HCT116 (cell line): ENCODE results near the gene MGP. TPM values are rescaled to one million over a fixed set of nuclear protein-coding genes. Genes with fewer than 3 reads are reported as not detected.

Source experiments
- ATAC-seq: fragments of 200-7000 bp; cut with Tn5 transposase; 2 replicates; pipeline ENCODE4 v1.9.1; 2020; ENCODE audit warnings: mild to moderate bottlenecking, moderate library complexity
- BruUV-seq: library from RNA; stranded (reverse); fragments of 400-500 nt; replicated peaks from 2 replicates; lab custom pipeline; 2021; lab: Mats Ljungman, UMichigan
- CTCF ChIA-PET: fragments of 300-600 bp; sonication (Branson Sonifier 250); formaldehyde crosslinking; loops from one replicate; lab custom pipeline; 2021; ENCODE audit warnings: antibody characterized with exemption; lab: Charles Lee
- POLR2A ChIA-PET: fragments of 300-600, 350-600 bp; sonication (Branson Sonifier 250); formaldehyde crosslinking; loops from one replicate; lab custom pipeline; 2021; ENCODE audit warnings: antibody characterized with exemption; lab: Charles Lee
- RAD21 ChIA-PET, 2 experiments: fragments of 300-600 bp; sonication (Branson Sonifier 250); formaldehyde crosslinking; loops; one replicate each; lab custom pipeline; 2023; ENCODE audit warnings: low total read pairs in 2 of 2; ENCODE audit not compliant: uncharacterized antibody in 2 of 2, unreplicated experiment in 2 of 2, low non-redundant PET in 1 of 2; lab: Charles Lee
- DNase-seq: peaks from one replicate; pipeline ENCODE4 v3.0.0-alpha.2; 2010; ENCODE audit warnings: low read depth, low spot score
- H2AFZ ChIP-seq: fragments of 200-600 bp; shearing (Covaris generic), sonication (generic); 2 replicates; pipeline ENCODE4 v1.6.1; 2017; ENCODE audit warnings: low read depth, mixed run types, mixed read lengths, antibody characterized with exemption, low read length; ENCODE audit not compliant: poor library complexity, severe bottlenecking
- H3K27ac ChIP-seq: 2 replicates; pipeline ENCODE4 v1.5.1; 2012; ENCODE audit warnings: low read depth, low read length
- H3K27me3 ChIP-seq: fragments of 200-600 bp; sonication (generic); 2 replicates; pipeline ENCODE4 v1.6.1; 2016; ENCODE audit warnings: mixed run types, low read length, mixed read lengths; ENCODE audit not compliant: insufficient read depth
- H3K36me3 ChIP-seq, 2 experiments: fragments of 200-500 bp in 1 of 2; fragments of 200-600 bp in 1 of 2; sonication (Bioruptor generic) in 1 of 2; sonication (generic) in 1 of 2; 2 replicates each; pipeline versions ENCODE4 v1.5.1 to v1.6.1; 2014 to 2016; ENCODE audit warnings: low read length in 2 of 2, inconsistent platforms in 1 of 2, mixed read lengths in 1 of 2, mixed run types in 1 of 2; ENCODE audit not compliant: insufficient read depth in 2 of 2, control insufficient read depth in 1 of 2
- H3K4me1 ChIP-seq, 2 experiments: fragments of 200-600 bp in 1 of 2; sonication (generic) in 1 of 2; 2 replicates each; pipeline versions ENCODE4 v1.5.1 to v1.6.1; 2012 to 2017; ENCODE audit warnings: low read length in 2 of 2, inconsistent platforms in 1 of 2, mild to moderate bottlenecking in 1 of 2, mixed read lengths in 1 of 2, mixed run types in 1 of 2, moderate library complexity in 1 of 2; ENCODE audit not compliant: insufficient read depth in 2 of 2, control insufficient read depth in 1 of 2
- H3K4me2 ChIP-seq: fragments of 200-600 bp; sonication (generic); 2 replicates; pipeline ENCODE4 v1.6.1; 2017; ENCODE audit warnings: mixed run types, low read length, mixed read lengths
- H3K4me3 ChIP-seq, 2 experiments: fragments of 200-600 bp in 1 of 2; sonication (generic) in 1 of 2; replicated peaks in 1 of 2; 2 replicates each; pipeline ENCODE4 v1.5.1; 2011 to 2016; ENCODE audit warnings: low read length in 2 of 2, control low read depth in 1 of 2, low read depth in 1 of 2, mild to moderate bottlenecking in 1 of 2, mixed read lengths in 1 of 2, mixed run types in 1 of 2
- H3K79me2 ChIP-seq: fragments of 200-600 bp; sonication (generic); 2 replicates; pipeline ENCODE4 v1.6.1; 2017; ENCODE audit warnings: mild to moderate bottlenecking, mixed run types, low read length, moderate library complexity, mixed read lengths; ENCODE audit not compliant: insufficient read depth
- H3K9ac ChIP-seq: fragments of 200-600 bp; sonication (generic); 2 replicates; pipeline ENCODE4 v1.6.1; 2016; ENCODE audit warnings: low read length, mixed read lengths
- H3K9me2 ChIP-seq: fragments of 200-600 bp; sonication (generic), shearing (Covaris generic); 2 replicates; pipeline ENCODE4 v1.6.1; 2017; ENCODE audit warnings: mixed run types, mild to moderate bottlenecking, moderate library complexity; ENCODE audit not compliant: insufficient read depth
- H3K9me3 ChIP-seq, 2 experiments: fragments of 200-500 bp in 1 of 2; fragments of 200-600 bp in 1 of 2; sonication (Bioruptor generic) in 1 of 2; sonication (generic) in 1 of 2; 2 replicates each; pipeline ENCODE4 v1.6.1; 2014 to 2017; ENCODE audit warnings: low read length in 2 of 2, mixed read lengths in 2 of 2, inconsistent platforms in 1 of 2, low read depth in 1 of 2, mild to moderate bottlenecking in 1 of 2, mixed run types in 1 of 2, moderate library complexity in 1 of 2; ENCODE audit not compliant: control insufficient read depth in 1 of 2, insufficient read depth in 1 of 2
- H4K20me1 ChIP-seq: fragments of 200-600 bp; sonication (generic), shearing (Covaris generic); 2 replicates; pipeline ENCODE4 v1.6.1; 2017; ENCODE audit warnings: mixed run types, mild to moderate bottlenecking, moderate library complexity; ENCODE audit not compliant: insufficient read depth
- CBX3 ChIP-seq: IDR thresholded peaks from 2 replicates; pipeline ENCODE4 v1.6.1; 2012; ENCODE audit warnings: low read depth
- EGR1 ChIP-seq: IDR thresholded peaks from 2 replicates; pipeline ENCODE4 v1.6.1; 2012; ENCODE audit warnings: low read depth
- ELF1 ChIP-seq: IDR thresholded peaks from 2 replicates; pipeline ENCODE4 v1.6.1; 2012; ENCODE audit warnings: low read depth, borderline replicate concordance
- EZH2 ChIP-seq: fragments of 200-600 bp; sonication (generic); IDR thresholded peaks from 2 replicates; pipeline ENCODE4 v1.6.1; 2017; ENCODE audit warnings: antibody characterized with exemption, mixed run types
- EZH2phosphoT487 ChIP-seq: fragments of 200-600 bp; IDR thresholded peaks from 2 replicates; pipeline ENCODE4 v1.6.1; 2018; ENCODE audit warnings: antibody characterized with exemption, borderline replicate concordance
- FOSL1 ChIP-seq: IDR thresholded peaks from 2 replicates; pipeline ENCODE4 v1.6.1; 2012; ENCODE audit warnings: low read depth
- POLR2A ChIP-seq: IDR thresholded peaks from 2 replicates; pipeline ENCODE4 v1.7.0; 2011; ENCODE audit warnings: borderline replicate concordance; ENCODE audit not compliant: insufficient read depth, insufficient read length; ENCODE audit errors: extremely low read depth
- POLR2AphosphoS5 ChIP-seq: IDR thresholded peaks from 2 replicates; pipeline ENCODE4 v1.6.1; 2011; ENCODE audit warnings: mild to moderate bottlenecking, low read depth, low read length, moderate library complexity
- RAD21 ChIP-seq: IDR thresholded peaks from 2 replicates; pipeline ENCODE4 v1.6.1; 2012; ENCODE audit warnings: low read depth, mild to moderate bottlenecking
- SIN3A ChIP-seq: IDR thresholded peaks from 2 replicates; pipeline ENCODE4 v1.6.1; 2012; ENCODE audit warnings: low read depth
- SRF ChIP-seq: IDR thresholded peaks from 2 replicates; pipeline ENCODE4 v1.6.1; 2012; ENCODE audit warnings: low read depth
- TCF7L2 ChIP-seq: IDR thresholded peaks from 2 replicates; pipeline ENCODE4 v1.7.0; 2011; ENCODE audit warnings: borderline replicate concordance, inconsistent platforms; ENCODE audit not compliant: insufficient read depth, insufficient read length; ENCODE audit errors: extremely low read depth
- ZFX ChIP-seq: fragments of 450-650 bp; IDR thresholded peaks from 2 replicates; pipeline ENCODE4 v1.6.1; 2017
- ZNF274 ChIP-seq: fragments of 200-500 bp; sonication (Bioruptor generic); IDR thresholded peaks from 2 replicates; pipeline ENCODE4 v1.6.1; 2014; ENCODE audit warnings: mild to moderate bottlenecking, low read depth, low read length, inconsistent platforms
- intact Hi-C: fragments of 100-400 bp; cut with micrococcal nuclease; formaldehyde crosslinking; loops from 2 replicates; pipeline ENCODE4 v1.10.0; 2022
- total RNA-seq: library from RNA; stranded (reverse); gene quantifications from one replicate; pipeline ENCODE4 v1.2.1, GENCODE V29; 2021; ENCODE audit not compliant: unreplicated experiment
- TF ChIP-seq, protein P1 (sequence below): IDR thresholded peaks from 2 replicates; pipeline ENCODE4 v1.6.1; 2012
- TF ChIP-seq, protein P2 (sequence below), 3 experiments: fragments of 200-600 bp in 1 of 3; sonication (generic) in 1 of 3; IDR thresholded peaks in 2 of 3; conservative IDR thresholded peaks in 1 of 3; 2 replicates each; pipeline ENCODE4 v1.5.1; 2012 to 2017; ENCODE audit warnings: low read depth in 2 of 3, low read length in 2 of 3, antibody characterized with exemption in 1 of 3, borderline replicate concordance in 1 of 3, control low read depth in 1 of 3, mild to moderate bottlenecking in 1 of 3, mixed read lengths in 1 of 3, mixed run types in 1 of 3, moderate library complexity in 1 of 3; ENCODE audit not compliant: insufficient read depth in 1 of 3
- TF ChIP-seq, protein P3 (sequence below): IDR thresholded peaks from 2 replicates; pipeline ENCODE4 v1.6.1; 2012

Gene MGP
- total RNA-seq, 1 experiment from 2014 or later: 1.3 TPM

DNA sequence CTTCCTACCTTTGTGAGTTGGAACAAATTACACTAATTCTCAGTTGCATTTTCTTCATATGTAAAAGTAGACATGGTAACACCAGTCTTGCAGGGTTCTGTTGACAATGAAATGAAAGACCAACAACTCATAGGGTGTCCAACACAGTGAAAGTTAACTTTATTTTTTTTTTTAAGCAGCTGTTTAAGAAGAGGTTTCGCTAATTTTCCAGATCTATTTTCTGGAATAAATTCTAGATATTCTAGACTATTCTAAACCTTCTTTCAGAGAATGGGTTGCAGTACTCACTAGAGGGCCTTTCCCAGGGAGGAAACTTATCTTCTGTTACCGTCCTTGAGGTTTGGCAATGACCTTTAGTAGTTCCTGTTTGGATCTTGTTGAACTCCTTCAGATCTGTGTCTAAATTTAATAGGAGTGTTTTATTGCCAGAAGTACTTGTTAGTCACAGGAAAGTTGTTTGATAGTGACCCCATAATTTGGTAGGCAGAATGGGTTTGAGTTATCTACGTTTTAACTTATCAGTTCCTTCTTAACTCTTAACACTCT is 39.5 kb downstream of the MGP start:
- CTCF ChIA-PET: interaction anchor here (0.7 to 3.0 kb wide), 3 partner anchors 149 to 376 kb away, joined by 3 to 24 read pairs (median 12); no protein-coding TSS in a partner anchor
- intact Hi-C loops: loop anchor here (5.0 to 10.0 kb wide), 3 partner anchors 379 to 679 kb away; partner anchors contain the start of gene RERG
- RAD21 ChIA-PET: no interaction called here
- Histone ChIP-seq H3K9me3 (no peaks in the 10 kb centered on the region), H3K9ac (no peak overlapping the region), H3K4me2 (no peak overlapping the region), H3K27ac (no peak overlapping the region), H3K27me3 (no peaks in the 10 kb centered on the region), H4K20me1 (no peaks in the 10 kb centered on the region), H3K4me3 (no peak overlapping the region), H3K4me1 (peaks cover 0 to 10% of the 10 kb centered on the region in 2 experiments; a peak in 2 of 4 replicates), H3K36me3 (no peaks in the 10 kb centered on the region), H3K79me2 (no peaks in the 10 kb centered on the region), H3K9me2 (no peaks in the 10 kb centered on the region), H2AFZ (no peak overlapping the region)
- DNase-seq (no peak), ATAC-seq (no peak)
- POLR2A ChIA-PET: no interaction called here
- TF ChIP-seq, protein P1, sequence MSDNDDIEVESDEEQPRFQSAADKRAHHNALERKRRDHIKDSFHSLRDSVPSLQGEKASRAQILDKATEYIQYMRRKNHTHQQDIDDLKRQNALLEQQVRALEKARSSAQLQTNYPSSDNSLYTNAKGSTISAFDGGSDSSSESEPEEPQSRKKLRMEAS: no peak
- no peak for TF ChIP-seq CBX3
- TF ChIP-seq, protein P2, sequence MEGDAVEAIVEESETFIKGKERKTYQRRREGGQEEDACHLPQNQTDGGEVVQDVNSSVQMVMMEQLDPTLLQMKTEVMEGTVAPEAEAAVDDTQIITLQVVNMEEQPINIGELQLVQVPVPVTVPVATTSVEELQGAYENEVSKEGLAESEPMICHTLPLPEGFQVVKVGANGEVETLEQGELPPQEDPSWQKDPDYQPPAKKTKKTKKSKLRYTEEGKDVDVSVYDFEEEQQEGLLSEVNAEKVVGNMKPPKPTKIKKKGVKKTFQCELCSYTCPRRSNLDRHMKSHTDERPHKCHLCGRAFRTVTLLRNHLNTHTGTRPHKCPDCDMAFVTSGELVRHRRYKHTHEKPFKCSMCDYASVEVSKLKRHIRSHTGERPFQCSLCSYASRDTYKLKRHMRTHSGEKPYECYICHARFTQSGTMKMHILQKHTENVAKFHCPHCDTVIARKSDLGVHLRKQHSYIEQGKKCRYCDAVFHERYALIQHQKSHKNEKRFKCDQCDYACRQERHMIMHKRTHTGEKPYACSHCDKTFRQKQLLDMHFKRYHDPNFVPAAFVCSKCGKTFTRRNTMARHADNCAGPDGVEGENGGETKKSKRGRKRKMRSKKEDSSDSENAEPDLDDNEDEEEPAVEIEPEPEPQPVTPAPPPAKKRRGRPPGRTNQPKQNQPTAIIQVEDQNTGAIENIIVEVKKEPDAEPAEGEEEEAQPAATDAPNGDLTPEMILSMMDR (IDR thresholded peaks at IDR 0.05 in 2 of 3, conservative IDR thresholded peaks at IDR 0.05 in 1 of 3; ENCODE audit: borderline replicate concordance in 1 of 3, insufficient read depth in 1 of 3, low read depth in 2 of 3, low read length in 2 of 3): no peak
- no peak for TF ChIP-seq SRF
- TF ChIP-seq EZH2: no peak
- TF ChIP-seq TCF7L2: no peak
- no peak for TF ChIP-seq POLR2A
- TF ChIP-seq ELF1: no peak
- TF ChIP-seq ZFX: no peak
- TF ChIP-seq RAD21: no peak
- TF ChIP-seq FOSL1: no peak
- TF ChIP-seq EGR1: no peak
- TF ChIP-seq, protein P3, sequence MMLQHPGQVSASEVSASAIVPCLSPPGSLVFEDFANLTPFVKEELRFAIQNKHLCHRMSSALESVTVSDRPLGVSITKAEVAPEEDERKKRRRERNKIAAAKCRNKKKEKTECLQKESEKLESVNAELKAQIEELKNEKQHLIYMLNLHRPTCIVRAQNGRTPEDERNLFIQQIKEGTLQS: no peak
- no peak for TF ChIP-seq POLR2AphosphoS5
- no peak for TF ChIP-seq ZNF274
- no peak for TF ChIP-seq SIN3A
- no peak for TF ChIP-seq EZH2phosphoT487
- BruUV-seq: no TSS peak
